Mesendoderm (in vitro differentiated cells): ENCODE results near the gene OFD1.

Experiments used
- DNase-seq: peaks from one replicate; pipeline ENCODE4 v3.0.0; 2013
- H2AK5ac ChIP-seq: 2 replicates; pipeline ENCODE4 v1.6.1; 2013; ENCODE audit warnings: low read length, inconsistent platforms
- H2BK120ac ChIP-seq: 2 replicates; pipeline ENCODE4 v1.6.1; 2013; ENCODE audit warnings: low read depth, mild to moderate bottlenecking, low read length, moderate library complexity, mixed read lengths
- H2BK15ac ChIP-seq: replicated peaks from 2 replicates; pipeline ENCODE4 v1.6.1; 2013; ENCODE audit warnings: low read depth, mild to moderate bottlenecking, moderate library complexity
- H2BK5ac ChIP-seq: 2 replicates; pipeline ENCODE4 v1.6.1; 2013; ENCODE audit warnings: low read length, inconsistent platforms
- H3K18ac ChIP-seq: 2 replicates; pipeline ENCODE4 v1.6.1; 2013; ENCODE audit warnings: mild to moderate bottlenecking, low read length, mixed read lengths
- H3K23ac ChIP-seq: one replicate; pipeline ENCODE4 v1.6.1; 2013; ENCODE audit warnings: low read length
- H3K27ac ChIP-seq: 2 replicates; pipeline ENCODE4 v1.5.1; 2013; ENCODE audit warnings: low read depth, mild to moderate bottlenecking, inconsistent platforms, low read length, moderate library complexity
- H3K27me3 ChIP-seq: 2 replicates; pipeline ENCODE4 v1.6.1; 2013; ENCODE audit warnings: low read length, control low read depth, mild to moderate bottlenecking, inconsistent platforms; ENCODE audit not compliant: insufficient read depth, poor library complexity
- H3K36me3 ChIP-seq: 2 replicates; pipeline ENCODE4 v1.6.1; 2013; ENCODE audit warnings: low read length, inconsistent platforms; ENCODE audit not compliant: control insufficient read depth, insufficient read depth
- H3K4ac ChIP-seq: one replicate; pipeline ENCODE4 v1.6.1; 2013; ENCODE audit warnings: low read depth, mild to moderate bottlenecking, low read length, moderate library complexity
- H3K4me1 ChIP-seq: 2 replicates; pipeline ENCODE4 v1.6.1; 2013; ENCODE audit warnings: low read depth, low read length, inconsistent platforms; ENCODE audit not compliant: control insufficient read depth
- H3K4me2 ChIP-seq: 2 replicates; pipeline ENCODE4 v1.6.1; 2013; ENCODE audit warnings: low read length
- H3K4me3 ChIP-seq: 2 replicates; pipeline ENCODE4 v1.5.1; 2013; ENCODE audit warnings: mild to moderate bottlenecking, low read length
- H3K56ac ChIP-seq: one replicate; pipeline ENCODE4 v1.6.1; 2013; ENCODE audit warnings: low read length
- H3K79me1 ChIP-seq: 2 replicates; pipeline ENCODE4 v1.6.1; 2013; ENCODE audit warnings: low read length, inconsistent platforms
- H3K79me2 ChIP-seq: 2 replicates; pipeline ENCODE4 v1.6.1; 2013; ENCODE audit warnings: mild to moderate bottlenecking, low read length; ENCODE audit not compliant: control insufficient read depth, insufficient read depth
- H3K9ac ChIP-seq: 2 replicates; pipeline ENCODE4 v1.6.1; 2013; ENCODE audit warnings: low read length, inconsistent platforms
- H4K5ac ChIP-seq: one replicate; pipeline ENCODE4 v1.6.1; 2013; ENCODE audit warnings: low read length
- H4K8ac ChIP-seq: one replicate; pipeline ENCODE4 v1.6.1; 2013; ENCODE audit warnings: low read depth, mild to moderate bottlenecking, control low read depth, low read length, moderate library complexity
- WGBS: extraction: QIAGEN DNeasy Blood & Tissue Kit; methylation state at CpG from one replicate; pipeline ENCODE4 v1.1.7; 2013; ENCODE audit warnings: low lambda C conversion rate, missing lambda C conversion rate; ENCODE audit not compliant: insufficient coverage; ENCODE audit errors: extremely low coverage; 5-methylcytosine and 5-hydroxymethylcytosine counted together

The OFD1 gene

DNA sequence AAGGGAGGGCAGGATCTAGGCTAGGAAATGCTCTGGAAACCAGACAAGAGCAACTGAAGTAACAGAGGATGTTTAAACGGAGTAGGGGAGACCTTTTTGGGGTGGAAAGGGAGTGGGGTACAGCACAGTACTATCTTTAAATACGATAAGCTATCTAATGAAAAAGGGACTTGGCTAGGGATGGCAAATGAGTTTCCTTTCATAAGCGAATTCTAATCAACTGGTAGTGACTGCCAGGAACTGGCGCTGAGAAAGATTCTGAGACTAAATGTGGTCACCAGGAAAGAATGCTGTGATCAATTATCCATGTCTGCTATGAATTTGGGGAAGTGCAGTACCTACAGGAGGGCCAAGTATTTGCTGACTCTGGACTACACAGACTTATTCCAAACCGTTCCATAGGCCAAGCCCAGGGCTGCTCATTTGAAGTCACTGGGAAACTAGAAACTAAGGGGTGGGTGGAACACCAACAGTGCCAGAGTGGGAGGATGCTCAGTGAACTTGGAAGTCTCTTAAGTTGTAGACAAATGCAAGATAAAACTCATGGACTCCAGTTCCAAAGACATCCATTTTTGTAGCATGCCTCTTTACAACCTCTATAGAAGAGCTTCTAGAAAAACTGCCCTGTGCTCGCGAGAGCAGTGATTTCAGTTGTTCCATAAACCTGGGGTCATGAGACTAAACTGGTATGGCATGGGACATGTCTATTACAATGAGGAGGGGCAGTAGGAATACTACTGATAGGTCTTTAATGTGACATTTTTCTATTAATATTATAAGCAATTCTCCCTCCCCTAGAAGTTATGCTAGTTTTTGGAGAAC, 2.1 kb upstream of the OFD1 start:
- H2AK5ac ChIP-seq: no peak overlapping the region

DNA sequence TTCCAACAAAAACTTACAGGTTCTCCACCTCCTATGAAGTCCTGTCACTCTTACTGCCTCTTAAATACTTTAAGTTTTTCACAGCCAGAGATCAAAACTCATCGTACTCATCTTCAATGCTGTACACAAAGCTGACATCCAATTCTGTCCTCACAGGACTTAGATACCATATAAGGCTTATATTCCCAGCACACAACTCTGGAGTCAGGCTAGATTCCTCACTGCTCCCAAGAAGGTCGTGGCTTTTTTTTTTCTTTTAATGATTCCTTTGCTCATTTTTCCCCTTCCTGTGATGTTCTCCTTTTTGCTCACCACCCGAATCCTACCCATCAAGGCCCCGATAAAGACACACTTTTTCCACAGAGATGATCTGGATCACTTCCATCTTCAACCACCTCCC, 1.0 kb upstream of the OFD1 start:
- no peak overlapping the region for H2AK5ac ChIP-seq
- H3K23ac ChIP-seq: no peak overlapping the region
- no peaks in the 10 kb centered on the region for H3K36me3 ChIP-seq
- H2BK15ac ChIP-seq: no peak overlapping the region
- peaks cover 9% of the 10 kb centered on the region for H3K79me2 ChIP-seq
- H3K4ac ChIP-seq: no peak overlapping the region
- peak overlapping the region; percentile 77 for H3K9ac ChIP-seq
- no peak for DNase-seq
- H2BK5ac ChIP-seq: no peak overlapping the region
- H2BK120ac ChIP-seq: no peak overlapping the region
- H3K4me3 ChIP-seq: no peak overlapping the region
- H4K8ac ChIP-seq: no peak overlapping the region
- no CpG with 5 or more reads among the region's 4 CpGs for WGBS
- no peak overlapping the region for H4K5ac ChIP-seq
- H3K18ac ChIP-seq: no peak overlapping the region
- no peak overlapping the region for H3K27ac ChIP-seq
- no peaks in the 10 kb centered on the region for H3K4me1 ChIP-seq
- peak overlapping the region; percentile 79 for H3K56ac ChIP-seq
- H3K79me1 ChIP-seq: no peaks in the 10 kb centered on the region
- peak overlapping the region; percentile 35 for H3K4me2 ChIP-seq
- no peaks in the 10 kb centered on the region for H3K27me3 ChIP-seq

More for the DNA sequence above, 2.1 kb upstream of the OFD1 start:
- peaks cover 9% of the 10 kb centered on the region for H3K79me2 ChIP-seq
- H3K23ac ChIP-seq: no peak overlapping the region
- no peak overlapping the region for H4K5ac ChIP-seq
- no peaks in the 10 kb centered on the region for H3K36me3 ChIP-seq
- no peaks in the 10 kb centered on the region for H3K27me3 ChIP-seq
- WGBS: no CpG with 5 or more reads among the region's 7 CpGs
- no peak overlapping the region for H3K18ac ChIP-seq
- no peak overlapping the region for H3K9ac ChIP-seq
- H3K27ac ChIP-seq: no peak overlapping the region
- no peak overlapping the region for H3K4ac ChIP-seq
- no peak for DNase-seq
- H2BK15ac ChIP-seq: no peak overlapping the region
- H3K4me1 ChIP-seq: no peaks in the 10 kb centered on the region
- no peak overlapping the region for H2BK120ac ChIP-seq
- no peak overlapping the region for H4K8ac ChIP-seq
- H2BK5ac ChIP-seq: no peak overlapping the region
- no peaks in the 10 kb centered on the region for H3K79me1 ChIP-seq
- H3K56ac ChIP-seq: no peak overlapping the region
- H3K4me3 ChIP-seq: no peak overlapping the region
- no peak overlapping the region for H3K4me2 ChIP-seq

DNA sequence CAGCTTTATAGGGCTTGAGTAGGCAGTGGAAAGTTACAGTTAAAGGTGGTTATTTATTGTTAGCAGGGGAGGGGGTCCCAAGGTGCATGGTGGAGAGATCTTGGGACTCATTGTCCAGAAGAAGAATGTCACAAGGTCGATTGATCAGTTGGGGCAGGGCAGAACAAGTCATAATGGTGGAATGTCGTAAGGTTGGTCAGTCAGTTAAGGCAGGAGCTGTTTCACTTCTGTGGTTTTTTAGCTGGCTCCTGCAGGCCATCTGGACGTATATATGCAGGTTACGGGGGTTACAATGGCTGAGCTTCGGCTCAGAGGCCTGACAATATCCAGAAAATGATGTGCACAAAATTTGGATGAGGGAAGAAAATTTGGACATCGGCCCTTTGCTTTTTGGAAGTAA, 7.1 kb downstream of the OFD1 start:
- no peaks in the 10 kb centered on the region for H3K4me1 ChIP-seq
- no peak overlapping the region for H3K4ac ChIP-seq
- no peak overlapping the region for H2BK15ac ChIP-seq
- H4K5ac ChIP-seq: no peak overlapping the region
- H3K27me3 ChIP-seq: no peaks in the 10 kb centered on the region
- no peak overlapping the region for H3K18ac ChIP-seq
- H3K9ac ChIP-seq: no peak overlapping the region
- DNase-seq: no peak
- no peak overlapping the region for H3K23ac ChIP-seq
- no peaks in the 10 kb centered on the region for H3K79me1 ChIP-seq
- H3K4me3 ChIP-seq: no peak overlapping the region
- H2AK5ac ChIP-seq: no peak overlapping the region
- no peaks in the 10 kb centered on the region for H3K79me2 ChIP-seq
- no peaks in the 10 kb centered on the region for H3K36me3 ChIP-seq
- no peak overlapping the region for H2BK5ac ChIP-seq
- H3K4me2 ChIP-seq: no peak overlapping the region
- WGBS: no CpG with 5 or more reads among the region's 6 CpGs
- H3K27ac ChIP-seq: no peak overlapping the region
- H2BK120ac ChIP-seq: no peak overlapping the region
- no peak overlapping the region for H3K56ac ChIP-seq
- no peak overlapping the region for H4K8ac ChIP-seq

DNA sequence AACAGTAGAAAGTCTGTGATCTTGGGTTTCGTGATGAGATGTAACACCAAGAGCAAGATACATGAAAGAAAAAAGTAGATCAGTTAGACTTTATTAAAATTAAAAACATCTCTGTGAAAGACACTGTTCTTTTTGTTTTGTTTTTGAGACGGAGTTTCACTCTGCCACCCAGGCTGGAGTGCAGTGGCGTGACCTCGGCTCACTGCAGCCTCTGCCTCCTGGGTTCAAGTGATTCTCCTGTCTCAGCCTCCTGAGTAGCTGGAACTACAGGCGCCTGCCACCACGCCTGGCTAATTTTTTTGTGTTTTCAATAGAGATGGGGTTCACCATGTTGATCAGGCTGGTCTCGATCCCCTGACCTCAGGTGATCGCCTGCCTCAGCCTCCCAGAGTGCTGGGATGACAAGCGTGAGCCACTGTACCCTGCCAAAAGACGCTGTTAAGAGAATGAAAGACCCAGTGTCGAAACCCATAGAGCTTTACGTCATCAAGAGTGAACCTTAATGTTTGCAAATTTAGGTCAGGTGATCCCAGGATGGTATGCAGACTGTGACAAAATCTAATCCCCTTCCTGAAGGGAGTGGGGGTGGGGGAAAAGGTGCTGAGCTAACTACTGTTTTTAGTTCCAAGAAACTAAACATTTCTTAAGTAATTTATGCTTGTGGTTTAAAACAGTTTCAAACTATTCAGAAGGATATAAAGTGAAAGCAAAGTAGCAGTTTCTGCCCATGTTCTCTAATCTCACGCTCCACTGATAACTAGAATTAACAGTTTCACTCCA, 8.0 kb downstream of the OFD1 start:
- no peak overlapping the region for H3K23ac ChIP-seq
- no peak overlapping the region for H3K4me3 ChIP-seq
- H3K4me1 ChIP-seq: no peaks in the 10 kb centered on the region
- H3K36me3 ChIP-seq: no peaks in the 10 kb centered on the region
- WGBS: no CpG with 5 or more reads among the region's 13 CpGs
- H2BK120ac ChIP-seq: no peak overlapping the region
- H3K4me2 ChIP-seq: no peak overlapping the region
- DNase-seq: peak; percentile 76
- H3K27ac ChIP-seq: no peak overlapping the region
- no peak overlapping the region for H3K9ac ChIP-seq
- H3K79me1 ChIP-seq: no peaks in the 10 kb centered on the region
- H3K56ac ChIP-seq: no peak overlapping the region
- H4K8ac ChIP-seq: no peak overlapping the region
- no peaks in the 10 kb centered on the region for H3K79me2 ChIP-seq
- H3K4ac ChIP-seq: no peak overlapping the region
- H2BK5ac ChIP-seq: no peak overlapping the region
- no peaks in the 10 kb centered on the region for H3K27me3 ChIP-seq
- H2BK15ac ChIP-seq: no peak overlapping the region
- no peak overlapping the region for H3K18ac ChIP-seq
- no peak overlapping the region for H4K5ac ChIP-seq
- no peak overlapping the region for H2AK5ac ChIP-seq

DNA sequence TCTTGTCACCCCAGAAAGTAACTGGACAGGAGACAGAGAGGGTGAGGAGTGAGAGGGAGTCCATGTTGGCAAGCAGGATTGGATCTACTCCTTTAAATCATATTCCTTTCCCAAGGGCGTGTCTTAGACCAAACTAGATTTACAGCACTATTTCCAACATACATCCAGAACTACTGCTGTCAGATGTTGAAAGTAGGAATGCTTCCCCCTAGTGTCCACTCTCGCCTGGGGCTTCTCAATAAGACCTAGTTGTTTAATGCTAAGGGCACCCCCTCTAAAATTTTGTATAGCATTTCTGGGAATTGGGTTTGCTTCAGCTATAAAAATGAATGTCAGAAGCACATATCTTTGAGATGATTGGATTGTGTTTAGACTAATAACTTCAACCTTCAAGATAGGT, 13.3 kb downstream of the OFD1 start:
- Histone ChIP-seq H3K56ac (no peak overlapping the region), H4K5ac (no peak overlapping the region), H3K27ac (no peak overlapping the region), H3K4me3 (no peak overlapping the region), H2BK120ac (no peak overlapping the region), H3K79me1 (no peaks in the 10 kb centered on the region), H2BK5ac (no peak overlapping the region), H3K27me3 (no peaks in the 10 kb centered on the region), H4K8ac (no peak overlapping the region), H2AK5ac (no peak overlapping the region), H3K4me1 (no peaks in the 10 kb centered on the region), H3K4ac (no peak overlapping the region), H3K23ac (no peak overlapping the region), H3K9ac (no peak overlapping the region), H3K79me2 (no peaks in the 10 kb centered on the region), H3K4me2 (no peak overlapping the region), H2BK15ac (no peak overlapping the region), H3K18ac (no peak overlapping the region), H3K36me3 (no peaks in the 10 kb centered on the region)
- WGBS: no CpG with 5 or more reads among the region's 2 CpGs
- DNase-seq: peak; percentile 51
